ENCODE measurements around the gene GRB10.

GRCh38 chr7:50669890-50670289 is 112.8 kb downstream of the GRB10 start:
- no peak for TF ChIP-seq CTCF (IDR thresholded peaks at IDR 0.05; ENCODE audit: poor library complexity, severe bottlenecking)
- TF ChIP-seq TAF1 (IDR thresholded peaks at IDR 0.05; ENCODE audit: low read depth), result no peak
- TF ChIP-seq EZH2 (IDR thresholded peaks at IDR 0.05; ENCODE audit: borderline replicate concordance, insufficient read depth, low read length, poor library complexity, severe bottlenecking), result no peak
- no peak for TF ChIP-seq POLR2AphosphoS5 (IDR thresholded peaks at IDR 0.05)
- TF ChIP-seq SMC3 (conservative IDR thresholded peaks at IDR 0.05; ENCODE audit: poor library complexity), result no peak
- no peak for TF ChIP-seq MXI1 (conservative IDR thresholded peaks at IDR 0.05; ENCODE audit: poor library complexity, severe bottlenecking)
- TF ChIP-seq EP300 (conservative IDR thresholded peaks at IDR 0.05; ENCODE audit: poor library complexity, severe bottlenecking), result no peak
